ENCODE measurements around the gene GIT1. TPM values are rescaled to one million over a fixed set of nuclear protein-coding genes. Genes with fewer than 3 reads are reported as not detected.

The GIT1 gene
- total and polyA plus RNA-seq, 4 donors, result 2.2 to 11.1 (median 4.9) TPM

DNA sequence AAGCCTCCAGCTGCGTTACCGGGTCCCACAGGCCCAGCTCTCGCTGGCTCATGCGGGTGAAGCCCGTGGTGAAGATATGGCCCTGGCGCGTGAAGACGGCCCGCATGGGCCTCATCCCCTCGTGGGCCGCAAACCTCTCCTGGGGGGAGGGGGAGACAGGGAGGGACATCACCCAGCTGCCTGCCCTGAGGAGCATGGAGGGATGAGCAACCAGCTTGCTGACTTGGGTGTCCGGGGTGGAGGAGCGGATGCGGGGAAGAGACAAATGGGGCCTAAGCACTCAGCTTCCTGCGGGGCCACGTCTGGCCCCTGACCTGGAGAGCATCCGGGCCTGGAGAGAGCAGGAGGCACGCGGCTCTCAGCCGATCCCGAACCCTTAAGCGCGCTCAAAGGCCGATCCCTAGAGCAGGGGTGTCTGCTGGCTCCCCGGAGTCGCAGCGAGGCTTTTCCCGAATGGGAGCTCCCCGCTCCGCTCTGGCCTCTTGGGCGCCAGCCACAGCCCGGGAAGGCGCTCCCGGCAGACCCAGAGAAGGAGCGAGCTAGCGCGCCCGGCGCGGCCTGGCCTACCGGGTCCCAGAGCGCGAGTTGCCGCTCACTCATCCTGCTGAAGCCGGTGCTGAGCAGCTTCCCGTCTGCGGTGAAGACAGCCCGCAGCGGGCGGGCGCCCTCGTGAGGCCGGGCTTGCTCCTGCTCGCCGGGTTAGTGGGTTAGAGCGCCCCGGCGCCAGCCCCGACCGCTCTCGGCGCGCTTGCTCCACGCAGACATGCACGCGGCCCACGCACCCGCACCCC, 28.2 kb upstream of the GIT1 start:
- TF ChIP-seq, protein P1, sequence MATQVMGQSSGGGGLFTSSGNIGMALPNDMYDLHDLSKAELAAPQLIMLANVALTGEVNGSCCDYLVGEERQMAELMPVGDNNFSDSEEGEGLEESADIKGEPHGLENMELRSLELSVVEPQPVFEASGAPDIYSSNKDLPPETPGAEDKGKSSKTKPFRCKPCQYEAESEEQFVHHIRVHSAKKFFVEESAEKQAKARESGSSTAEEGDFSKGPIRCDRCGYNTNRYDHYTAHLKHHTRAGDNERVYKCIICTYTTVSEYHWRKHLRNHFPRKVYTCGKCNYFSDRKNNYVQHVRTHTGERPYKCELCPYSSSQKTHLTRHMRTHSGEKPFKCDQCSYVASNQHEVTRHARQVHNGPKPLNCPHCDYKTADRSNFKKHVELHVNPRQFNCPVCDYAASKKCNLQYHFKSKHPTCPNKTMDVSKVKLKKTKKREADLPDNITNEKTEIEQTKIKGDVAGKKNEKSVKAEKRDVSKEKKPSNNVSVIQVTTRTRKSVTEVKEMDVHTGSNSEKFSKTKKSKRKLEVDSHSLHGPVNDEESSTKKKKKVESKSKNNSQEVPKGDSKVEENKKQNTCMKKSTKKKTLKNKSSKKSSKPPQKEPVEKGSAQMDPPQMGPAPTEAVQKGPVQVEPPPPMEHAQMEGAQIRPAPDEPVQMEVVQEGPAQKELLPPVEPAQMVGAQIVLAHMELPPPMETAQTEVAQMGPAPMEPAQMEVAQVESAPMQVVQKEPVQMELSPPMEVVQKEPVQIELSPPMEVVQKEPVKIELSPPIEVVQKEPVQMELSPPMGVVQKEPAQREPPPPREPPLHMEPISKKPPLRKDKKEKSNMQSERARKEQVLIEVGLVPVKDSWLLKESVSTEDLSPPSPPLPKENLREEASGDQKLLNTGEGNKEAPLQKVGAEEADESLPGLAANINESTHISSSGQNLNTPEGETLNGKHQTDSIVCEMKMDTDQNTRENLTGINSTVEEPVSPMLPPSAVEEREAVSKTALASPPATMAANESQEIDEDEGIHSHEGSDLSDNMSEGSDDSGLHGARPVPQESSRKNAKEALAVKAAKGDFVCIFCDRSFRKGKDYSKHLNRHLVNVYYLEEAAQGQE (IDR thresholded peaks at IDR 0.05), result no peak
- TF ChIP-seq SP1 (IDR thresholded peaks at IDR 0.05) (peak; percentile 6), RAD21 (IDR thresholded peaks at IDR 0.05) (peak; percentile 64 to 79), JUND (IDR thresholded peaks at IDR 0.05) (no peak)
- TF ChIP-seq, protein P2, sequence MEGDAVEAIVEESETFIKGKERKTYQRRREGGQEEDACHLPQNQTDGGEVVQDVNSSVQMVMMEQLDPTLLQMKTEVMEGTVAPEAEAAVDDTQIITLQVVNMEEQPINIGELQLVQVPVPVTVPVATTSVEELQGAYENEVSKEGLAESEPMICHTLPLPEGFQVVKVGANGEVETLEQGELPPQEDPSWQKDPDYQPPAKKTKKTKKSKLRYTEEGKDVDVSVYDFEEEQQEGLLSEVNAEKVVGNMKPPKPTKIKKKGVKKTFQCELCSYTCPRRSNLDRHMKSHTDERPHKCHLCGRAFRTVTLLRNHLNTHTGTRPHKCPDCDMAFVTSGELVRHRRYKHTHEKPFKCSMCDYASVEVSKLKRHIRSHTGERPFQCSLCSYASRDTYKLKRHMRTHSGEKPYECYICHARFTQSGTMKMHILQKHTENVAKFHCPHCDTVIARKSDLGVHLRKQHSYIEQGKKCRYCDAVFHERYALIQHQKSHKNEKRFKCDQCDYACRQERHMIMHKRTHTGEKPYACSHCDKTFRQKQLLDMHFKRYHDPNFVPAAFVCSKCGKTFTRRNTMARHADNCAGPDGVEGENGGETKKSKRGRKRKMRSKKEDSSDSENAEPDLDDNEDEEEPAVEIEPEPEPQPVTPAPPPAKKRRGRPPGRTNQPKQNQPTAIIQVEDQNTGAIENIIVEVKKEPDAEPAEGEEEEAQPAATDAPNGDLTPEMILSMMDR (IDR thresholded peaks at IDR 0.05; ENCODE audit: low read depth, low read length, missing input control), result peak; percentile 68
- TF ChIP-seq, protein P3, sequence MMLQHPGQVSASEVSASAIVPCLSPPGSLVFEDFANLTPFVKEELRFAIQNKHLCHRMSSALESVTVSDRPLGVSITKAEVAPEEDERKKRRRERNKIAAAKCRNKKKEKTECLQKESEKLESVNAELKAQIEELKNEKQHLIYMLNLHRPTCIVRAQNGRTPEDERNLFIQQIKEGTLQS (IDR thresholded peaks at IDR 0.05), result no peak
- H3K27ac ChIP-seq (ENCODE audit: low read depth in 1 of 2, low read length in 2 of 2), result no peak overlapping the region
- peak overlapping the region in 1 of 3 donors; percentile 39 for H3K4me3 ChIP-seq (ENCODE audit: low read depth in 1 of 3, low read length in 3 of 3)
- no peaks in the 10 kb centered on the region for H3K36me3 ChIP-seq (ENCODE audit: control insufficient read depth in 4 of 4, insufficient read depth in 3 of 4, low read depth in 1 of 4, low read length in 3 of 4)
- H3K4me1 ChIP-seq (ENCODE audit: control insufficient read depth in 4 of 4, insufficient read depth in 4 of 4, low read length in 3 of 4), result peaks cover 21 to 55% (median 41%) of the 10 kb centered on the region in 4 donors
- peak; percentile 79 for DNase-seq (ENCODE audit: low spot score)
- no peaks in the 10 kb centered on the region for H3K9me3 ChIP-seq (ENCODE audit: control insufficient read depth in 4 of 4, low read length in 3 of 4)
- WGBS, result 4% methylated on average over 68 of the region's 68 CpGs
- H3K9ac ChIP-seq (ENCODE audit: low read depth in 1 of 2, low read length in 2 of 2), result peak overlapping the region in 1 of 2 donors; percentile 10
- peaks cover 0 to 10% (median 2%) of the 10 kb centered on the region in 4 donors for H3K27me3 ChIP-seq (ENCODE audit: control insufficient read depth in 4 of 4, insufficient read depth in 4 of 4, low read length in 3 of 4)

DNA sequence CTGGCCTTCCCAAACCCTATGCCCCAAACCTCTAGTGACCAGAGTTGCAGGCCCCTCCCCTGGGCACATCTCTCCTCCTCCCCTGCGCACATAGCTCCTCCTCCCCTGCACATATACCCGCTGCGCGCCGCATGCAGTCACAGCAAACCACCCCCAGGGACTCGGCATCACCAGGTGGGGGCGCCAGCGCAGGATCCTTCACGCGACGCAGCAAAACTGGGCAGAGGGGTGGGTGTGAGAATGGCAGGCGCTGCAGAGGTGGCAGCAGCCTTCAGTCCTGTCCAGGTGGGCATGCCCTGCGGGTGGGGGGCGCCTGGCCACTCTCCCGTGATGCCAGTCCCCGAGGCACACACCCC, 27.7 kb upstream of the GIT1 start:
- DNase-seq (ENCODE audit: low spot score), result peak; percentile 65
- Histone ChIP-seq H3K4me3 (ENCODE audit: low read depth in 1 of 3, low read length in 3 of 3) (peak overlapping the region in 1 of 3 donors; percentile 39), H3K27ac (ENCODE audit: low read depth in 1 of 2, low read length in 2 of 2) (no peak overlapping the region), H3K9ac (ENCODE audit: low read depth in 1 of 2, low read length in 2 of 2) (no peak overlapping the region), H3K36me3 (ENCODE audit: control insufficient read depth in 4 of 4, insufficient read depth in 3 of 4, low read depth in 1 of 4, low read length in 3 of 4) (no peaks in the 10 kb centered on the region), H3K27me3 (ENCODE audit: control insufficient read depth in 4 of 4, insufficient read depth in 4 of 4, low read length in 3 of 4) (peaks cover 0 to 10% (median 2%) of the 10 kb centered on the region in 4 donors), H3K4me1 (ENCODE audit: control insufficient read depth in 4 of 4, insufficient read depth in 4 of 4, low read length in 3 of 4) (peaks cover 19 to 51% (median 38%) of the 10 kb centered on the region in 4 donors), H3K9me3 (ENCODE audit: control insufficient read depth in 4 of 4, low read length in 3 of 4) (no peaks in the 10 kb centered on the region)
- 3% methylated on average over 16 of the region's 16 CpGs for WGBS
- TF ChIP-seq, protein P4, sequence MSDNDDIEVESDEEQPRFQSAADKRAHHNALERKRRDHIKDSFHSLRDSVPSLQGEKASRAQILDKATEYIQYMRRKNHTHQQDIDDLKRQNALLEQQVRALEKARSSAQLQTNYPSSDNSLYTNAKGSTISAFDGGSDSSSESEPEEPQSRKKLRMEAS (IDR thresholded peaks at IDR 0.05), result no peak
- TF ChIP-seq YY1 (IDR thresholded peaks at IDR 0.05), result no peak
- no peak for TF ChIP-seq NR2F2 (IDR thresholded peaks at IDR 0.05)
- TF ChIP-seq, protein P1 (IDR thresholded peaks at IDR 0.05), result no peak
- TF ChIP-seq, protein P5, sequence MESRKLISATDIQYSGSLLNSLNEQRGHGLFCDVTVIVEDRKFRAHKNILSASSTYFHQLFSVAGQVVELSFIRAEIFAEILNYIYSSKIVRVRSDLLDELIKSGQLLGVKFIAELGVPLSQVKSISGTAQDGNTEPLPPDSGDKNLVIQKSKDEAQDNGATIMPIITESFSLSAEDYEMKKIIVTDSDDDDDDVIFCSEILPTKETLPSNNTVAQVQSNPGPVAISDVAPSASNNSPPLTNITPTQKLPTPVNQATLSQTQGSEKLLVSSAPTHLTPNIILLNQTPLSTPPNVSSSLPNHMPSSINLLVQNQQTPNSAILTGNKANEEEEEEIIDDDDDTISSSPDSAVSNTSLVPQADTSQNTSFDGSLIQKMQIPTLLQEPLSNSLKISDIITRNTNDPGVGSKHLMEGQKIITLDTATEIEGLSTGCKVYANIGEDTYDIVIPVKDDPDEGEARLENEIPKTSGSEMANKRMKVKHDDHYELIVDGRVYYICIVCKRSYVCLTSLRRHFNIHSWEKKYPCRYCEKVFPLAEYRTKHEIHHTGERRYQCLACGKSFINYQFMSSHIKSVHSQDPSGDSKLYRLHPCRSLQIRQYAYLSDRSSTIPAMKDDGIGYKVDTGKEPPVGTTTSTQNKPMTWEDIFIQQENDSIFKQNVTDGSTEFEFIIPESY (IDR thresholded peaks at IDR 0.05), result no peak
- TF ChIP-seq, protein P2 (IDR thresholded peaks at IDR 0.05; ENCODE audit: low read depth, low read length, missing input control), result peak; percentile 40
- peak in 1 of 2 donors; percentile 45 for TF ChIP-seq RAD21 (IDR thresholded peaks at IDR 0.05)
- TF ChIP-seq TAF1 (conservative IDR thresholded peaks at IDR 0.05), result no peak
- TF ChIP-seq FOXA1 (IDR thresholded peaks at IDR 0.05), result no peak
- TF ChIP-seq SP1 (IDR thresholded peaks at IDR 0.05), result peak; percentile 12
- no peak for TF ChIP-seq FOXA2 (IDR thresholded peaks at IDR 0.05)
- TF ChIP-seq GABPA (IDR thresholded peaks at IDR 0.05 in 1 of 2, conservative IDR thresholded peaks at IDR 0.05 in 1 of 2), result no peak
- TF ChIP-seq, protein P3 (IDR thresholded peaks at IDR 0.05), result no peak
- TF ChIP-seq HNF4A (conservative IDR thresholded peaks at IDR 0.05), result no peak
